NCI-H187 (cell line): ENCODE data around the gene FGD2.

Source experiments
- DNase-seq, 2 experiments: peaks; one replicate each; lab custom pipeline; 2025; lab: John Stamatoyannopoulos, UW

FGD2 gene

DNA sequence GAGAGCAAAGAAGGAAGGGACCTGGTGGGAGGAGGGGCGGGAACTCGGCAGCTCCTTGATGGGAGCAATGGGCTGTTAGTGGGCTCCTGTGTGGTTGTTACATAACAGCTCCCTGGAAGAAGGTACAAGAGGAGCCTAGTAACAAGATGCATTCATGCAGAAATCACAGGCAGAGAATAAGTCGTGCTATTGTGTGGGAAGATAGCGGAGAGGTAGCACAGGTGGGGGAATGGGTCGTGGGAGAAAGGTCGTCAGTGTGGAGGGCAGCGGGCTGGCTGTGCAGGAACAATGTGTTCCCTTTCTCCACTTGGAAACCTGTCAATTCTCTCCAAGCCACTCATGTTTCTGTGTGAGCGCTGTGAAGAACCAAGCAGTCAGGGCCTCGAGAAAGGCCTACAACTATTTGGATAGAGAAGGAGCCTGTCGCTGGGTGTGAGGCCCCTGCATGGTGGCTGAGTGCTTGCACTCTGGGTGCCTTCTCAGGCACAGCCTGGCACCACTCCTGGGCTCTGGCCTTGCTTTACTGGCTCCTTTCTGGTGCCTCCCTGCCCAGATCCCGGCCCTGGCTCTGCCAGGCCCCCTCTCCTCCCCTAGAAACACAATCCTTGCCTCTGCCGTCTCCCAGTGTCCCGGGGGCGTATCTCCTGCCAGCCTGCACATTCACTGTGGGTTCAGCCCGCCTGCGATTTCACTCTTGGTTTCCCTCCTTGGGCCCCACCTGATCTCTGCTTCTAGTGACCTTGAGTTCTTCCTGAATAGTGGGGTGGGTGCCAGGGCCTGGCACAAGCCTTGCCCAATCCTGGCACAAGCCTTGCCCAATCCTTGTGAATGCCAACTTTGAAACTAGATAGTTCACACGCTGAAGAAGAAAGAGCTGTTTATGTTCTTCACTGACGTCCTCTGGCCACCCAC lies 7.4 kb upstream of the FGD2 start:
- peak in 1 of 2 experiments; percentile 48 for DNase-seq

DNA sequence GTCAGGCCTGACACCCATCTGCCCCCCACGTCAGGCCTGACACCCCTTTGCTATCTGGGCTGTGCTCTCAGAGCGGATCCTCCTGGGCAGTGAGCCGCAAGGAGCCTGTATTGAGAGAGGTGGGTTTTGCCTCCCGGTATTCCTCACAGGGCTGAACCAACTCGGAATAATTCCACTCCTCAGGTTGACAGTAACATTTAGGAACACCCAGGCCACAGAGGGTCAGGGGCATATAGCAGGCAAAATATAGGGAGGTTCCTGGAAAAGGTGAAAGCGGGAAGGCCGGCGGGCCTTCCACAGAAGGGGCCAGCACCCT lies 6.8 kb upstream of the FGD2 start:
- DNase-seq = no peak

DNA sequence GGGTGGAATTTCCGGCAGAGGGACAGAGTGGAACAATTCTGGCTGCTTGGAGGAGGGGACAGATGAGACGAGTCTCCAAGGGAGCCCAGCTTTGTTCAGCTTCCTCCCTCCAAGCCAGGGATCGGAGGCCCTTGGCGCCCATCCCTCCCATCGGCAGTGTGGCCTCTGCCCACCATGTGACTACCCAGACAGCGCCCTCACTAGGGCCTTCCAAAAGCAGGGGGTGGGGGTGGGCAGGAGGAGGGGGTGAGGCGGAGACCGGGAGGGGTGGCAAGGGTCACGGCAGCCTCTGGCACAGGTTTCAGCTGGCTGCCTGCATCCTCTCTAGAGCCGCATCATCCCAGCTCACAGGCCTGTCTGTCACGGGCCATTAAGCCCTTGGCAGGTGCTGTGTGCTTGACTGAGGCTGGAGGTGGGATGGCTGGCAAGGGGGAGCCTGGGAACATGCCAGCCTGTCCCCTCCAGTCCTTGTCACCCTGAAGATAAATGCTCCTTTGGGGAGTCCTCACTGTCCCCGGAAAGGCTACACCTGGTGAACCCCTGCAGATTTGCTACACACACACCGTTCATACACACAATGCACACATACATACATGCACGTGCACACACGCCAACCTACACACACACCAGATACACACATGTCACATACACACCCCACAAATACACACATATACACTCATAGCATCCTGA lies 6.2 kb upstream of the FGD2 start:
- DNase-seq = peak; percentile 86 to 89

DNA sequence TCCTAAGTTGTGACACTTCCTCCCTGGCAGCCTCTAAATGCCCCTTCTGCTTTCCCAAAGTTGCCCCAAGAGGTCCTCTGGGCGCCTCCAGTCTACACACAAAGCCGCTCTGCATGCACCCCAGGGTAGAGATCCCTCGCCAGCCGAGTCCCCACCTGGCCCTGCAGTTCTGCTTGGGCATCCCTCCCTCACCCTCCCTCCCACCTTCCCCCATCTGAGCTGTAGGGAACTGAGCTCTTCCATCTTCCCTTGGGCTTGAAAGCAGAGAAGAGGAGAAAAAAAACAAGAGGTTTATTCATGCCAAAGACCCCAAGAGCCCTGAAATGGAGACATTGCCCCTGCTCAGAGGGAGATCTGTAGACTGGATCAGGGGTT lies 5.7 kb upstream of the FGD2 start:
- DNase-seq = peak; percentile 51 to 85

DNA sequence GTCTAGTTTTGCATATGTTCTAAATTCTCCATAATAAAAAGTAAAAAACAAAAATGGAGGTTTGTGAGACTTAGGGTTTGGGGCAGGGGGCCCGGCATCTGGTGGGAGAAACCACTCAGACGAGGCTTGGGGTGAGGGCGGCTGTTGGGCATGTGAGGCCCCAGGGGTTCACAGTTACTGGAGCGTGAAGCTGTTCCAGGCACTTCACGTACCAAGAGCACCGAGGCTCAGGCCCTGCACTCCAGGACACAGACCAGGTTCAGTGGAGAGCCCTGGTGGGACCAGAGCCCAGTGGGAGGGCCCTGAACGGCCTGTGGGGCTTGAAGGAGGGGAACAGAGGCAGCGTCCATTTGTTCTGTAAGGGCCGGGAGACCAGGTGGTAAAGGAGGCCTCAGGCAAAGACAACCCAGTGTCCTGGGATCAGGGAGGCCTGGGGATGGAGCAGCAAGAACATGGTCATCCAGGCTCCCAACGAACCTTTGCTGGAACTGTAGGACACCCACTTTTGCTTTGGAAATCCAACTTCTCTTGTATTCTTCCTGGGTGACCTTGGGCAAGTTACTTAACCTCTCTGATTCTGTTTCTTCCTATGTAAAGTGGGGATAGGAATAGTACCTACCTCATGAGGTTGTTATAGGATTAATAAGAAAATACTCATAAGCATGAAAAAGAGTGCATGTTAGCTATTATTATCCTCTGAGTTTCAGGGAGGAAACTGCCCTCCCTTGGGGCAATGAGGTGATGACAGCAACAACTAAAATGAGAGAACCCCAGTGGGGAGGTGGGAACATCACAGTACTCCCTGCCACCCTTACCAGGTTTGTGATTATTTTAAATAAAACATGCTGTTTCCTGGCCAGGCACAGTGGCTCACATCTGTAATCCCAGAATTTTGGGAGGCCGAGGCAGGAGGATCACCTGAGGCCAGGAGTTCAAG lies 1.1 kb upstream of the FGD2 start:
- peak in 1 of 2 experiments; percentile 32 for DNase-seq

DNA sequence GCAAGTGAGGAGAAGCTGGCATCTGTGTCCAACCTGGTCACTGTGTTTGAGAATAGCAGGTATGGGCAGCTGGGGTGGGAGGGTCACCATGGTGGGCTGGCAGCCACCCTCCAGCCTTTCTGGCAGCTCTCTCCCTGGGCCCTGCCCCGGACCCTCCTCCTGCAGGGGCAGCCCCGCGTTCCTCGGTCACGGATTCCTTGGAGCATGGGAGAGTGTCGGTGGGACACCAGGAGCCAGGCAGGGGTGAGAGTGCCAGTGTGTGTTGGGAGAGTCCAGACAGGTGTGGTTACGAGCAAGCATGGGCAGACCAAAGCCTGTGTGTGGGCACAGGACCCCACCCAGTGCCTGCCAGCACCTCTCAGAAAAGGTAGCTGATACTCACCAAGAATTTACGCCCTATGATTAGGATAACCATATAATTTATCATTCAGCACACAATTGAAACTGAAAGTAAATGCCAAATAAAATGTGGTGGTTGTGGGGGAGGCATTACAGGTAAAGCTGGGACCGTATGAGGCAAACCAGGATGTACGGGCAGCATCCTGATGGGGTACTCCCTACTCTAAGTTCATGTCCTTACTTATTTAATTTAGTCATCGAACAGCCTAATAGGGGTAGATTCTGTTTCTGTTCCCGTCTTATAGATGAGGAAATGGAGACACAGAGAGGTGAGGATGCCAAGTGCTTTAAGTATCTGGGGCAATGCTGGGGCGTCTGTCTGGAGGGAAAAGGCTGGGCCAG lies 542 bp downstream of the FGD2 start:
- no peak for DNase-seq

DNA sequence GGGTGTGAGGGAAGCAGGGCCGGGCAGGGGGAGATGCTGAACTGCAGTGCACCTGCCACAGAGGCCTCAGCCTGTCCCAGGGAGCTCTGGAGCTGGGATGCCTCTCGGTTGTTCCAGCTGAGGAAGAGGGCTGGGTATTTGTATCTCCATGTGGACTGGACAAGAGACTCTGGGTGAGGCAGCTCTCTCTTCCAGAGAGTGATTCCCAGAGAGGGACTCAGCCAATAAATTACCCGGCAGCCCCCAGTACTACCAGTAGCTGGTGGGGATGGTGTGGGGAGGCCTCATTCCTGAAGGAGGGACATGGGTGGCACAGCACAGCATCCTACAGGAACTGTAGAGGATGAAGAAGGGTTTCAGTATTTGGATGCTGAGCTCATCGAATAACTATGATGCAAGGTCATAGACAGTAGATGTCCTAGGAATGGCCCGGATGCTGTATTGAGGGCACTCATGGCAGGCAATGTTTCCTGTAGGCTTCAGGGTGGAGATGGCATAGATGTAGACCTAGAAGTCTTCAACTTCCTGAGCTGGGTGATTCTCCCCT lies 1.4 kb downstream of the FGD2 start:
- no peak for DNase-seq

DNA sequence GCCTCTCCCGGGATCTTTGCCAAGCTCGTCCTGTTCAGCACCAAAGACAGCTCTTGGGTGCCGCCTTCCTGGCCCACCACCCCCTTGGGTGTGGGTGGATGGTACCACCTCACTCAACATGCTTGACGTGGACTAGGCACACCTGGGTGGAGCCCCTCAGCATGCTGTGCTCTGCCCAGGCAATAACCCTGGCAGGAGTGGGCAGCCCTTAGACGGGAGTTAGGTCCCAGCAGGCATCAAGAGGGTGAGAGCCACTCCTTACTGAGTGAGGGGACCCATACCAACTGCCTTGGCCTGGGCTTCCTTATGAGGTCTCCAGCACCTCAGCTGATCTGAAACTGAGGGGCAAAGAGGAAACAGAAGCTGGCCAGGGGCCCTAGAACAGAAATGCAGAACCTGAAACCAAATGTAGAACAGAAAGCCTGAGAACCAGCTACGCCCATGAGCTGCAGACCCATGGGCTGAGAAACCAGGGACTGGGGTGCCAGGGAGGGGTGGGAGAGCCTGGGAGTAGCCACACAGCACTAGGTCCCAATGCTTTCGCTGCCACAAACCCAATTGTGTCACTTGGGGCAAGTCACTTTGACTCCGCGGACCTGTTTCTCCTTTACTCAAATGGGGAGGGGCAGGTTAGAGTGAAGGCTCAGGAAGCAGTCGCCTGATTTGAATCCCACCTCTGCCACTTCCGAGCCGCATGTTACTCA lies 2.0 kb downstream of the FGD2 start:
- no peak for DNase-seq

DNA sequence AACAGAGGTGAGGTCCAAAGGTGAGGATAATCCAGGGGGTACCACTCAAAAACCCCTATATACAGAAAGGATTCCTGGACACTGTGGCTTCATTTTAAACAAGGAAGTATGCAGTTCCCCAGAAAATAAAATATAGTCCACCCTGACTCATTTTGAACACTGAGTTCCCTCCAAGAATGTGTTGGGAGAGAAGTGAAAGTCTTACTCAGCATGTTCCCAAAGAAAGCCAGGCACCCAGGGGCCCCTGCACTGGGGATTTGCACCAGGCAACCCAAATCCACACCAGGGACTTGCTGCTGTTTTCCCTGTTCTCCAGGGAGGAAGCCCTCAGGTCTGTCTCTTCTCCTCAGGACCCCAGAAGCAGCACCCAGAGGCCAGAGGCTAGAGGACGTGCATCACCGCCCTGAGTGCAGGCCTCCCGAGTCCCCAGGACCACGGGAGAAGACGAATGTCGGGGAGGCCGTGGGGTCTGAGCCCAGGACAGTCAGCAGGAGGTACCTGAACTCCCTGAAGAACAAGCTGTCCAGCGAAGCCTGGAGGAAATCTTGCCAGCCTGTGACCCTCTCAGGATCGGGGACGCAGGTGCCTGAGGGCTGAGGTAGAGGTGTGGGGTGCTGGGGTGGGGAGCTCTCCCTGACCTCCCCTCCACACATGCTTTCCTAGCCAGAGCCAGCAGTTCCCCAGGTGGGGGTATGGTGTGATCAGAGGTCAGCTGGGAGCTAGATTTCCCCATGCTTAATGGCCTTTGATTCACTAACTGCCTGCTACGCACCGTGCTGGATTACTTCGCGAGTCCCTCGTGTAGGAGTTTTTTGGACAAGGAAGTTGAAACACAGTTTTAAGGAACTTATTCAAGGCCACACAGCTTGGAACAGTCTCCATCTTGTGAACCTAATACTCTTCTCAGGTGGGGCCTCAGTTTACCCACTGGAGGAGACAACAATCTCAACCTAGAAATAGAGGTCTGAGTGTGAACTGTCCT lies 3.3 kb downstream of the FGD2 start:
- no peak for DNase-seq

DNA sequence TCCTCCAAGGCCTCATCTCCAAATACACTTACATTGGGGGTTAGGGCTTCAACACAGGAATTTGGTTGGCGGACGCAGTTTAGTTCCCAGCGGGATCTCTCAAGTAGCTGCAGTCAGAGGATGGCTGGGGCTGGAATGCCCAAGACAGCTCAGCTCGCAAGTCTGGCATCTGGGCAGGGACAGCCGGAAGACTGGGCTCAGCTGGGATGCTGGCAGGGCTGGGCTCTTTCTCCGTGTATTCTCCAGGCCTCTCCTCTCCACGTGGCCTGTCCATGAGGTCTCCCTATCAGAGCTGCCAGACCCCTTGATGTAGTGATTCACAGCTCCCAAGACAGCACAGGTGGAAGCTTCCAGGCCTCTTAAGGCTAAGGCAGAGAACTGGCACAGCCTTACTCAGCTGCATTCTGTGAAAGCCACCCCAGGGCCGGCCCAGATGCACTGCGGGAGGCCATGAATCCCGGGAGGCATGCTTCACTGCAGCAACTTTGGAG lies 5.0 kb downstream of the FGD2 start:
- no peak for DNase-seq

DNA sequence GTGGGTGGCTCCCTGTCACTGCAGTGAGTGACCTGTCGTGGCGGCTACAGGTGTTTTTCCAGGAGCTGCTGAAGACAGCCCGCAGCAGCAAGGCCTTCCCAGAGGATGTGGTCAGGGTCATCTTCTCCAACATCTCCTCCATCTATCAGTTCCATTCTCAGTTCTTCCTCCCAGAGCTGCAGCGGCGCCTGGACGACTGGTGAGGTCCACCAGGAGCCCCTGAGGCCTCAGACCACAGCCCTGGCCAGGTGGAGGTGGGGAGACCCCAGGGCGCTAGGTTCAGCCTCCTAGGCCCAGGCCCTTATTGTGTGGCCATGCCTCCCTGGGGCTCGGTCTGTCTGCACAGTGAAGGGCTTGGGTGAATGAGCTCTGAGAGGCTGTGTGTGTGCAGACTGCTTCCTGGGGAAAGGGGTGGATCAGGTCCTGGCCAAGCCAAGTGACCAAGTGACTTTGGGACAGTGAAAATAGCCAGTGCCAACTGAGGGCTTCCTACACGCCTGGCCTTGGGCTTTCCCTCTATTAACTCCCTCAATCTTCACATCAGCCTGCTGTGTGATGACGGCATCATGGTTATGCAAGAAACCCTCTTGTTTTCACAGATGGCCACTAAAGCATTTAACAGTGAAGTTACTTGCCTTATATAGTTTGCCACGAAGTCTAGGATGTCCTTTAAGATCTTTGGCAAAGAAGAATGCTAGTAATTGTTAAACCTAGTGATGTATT lies 6.4 kb downstream of the FGD2 start:
- DNase-seq = no peak

DNA sequence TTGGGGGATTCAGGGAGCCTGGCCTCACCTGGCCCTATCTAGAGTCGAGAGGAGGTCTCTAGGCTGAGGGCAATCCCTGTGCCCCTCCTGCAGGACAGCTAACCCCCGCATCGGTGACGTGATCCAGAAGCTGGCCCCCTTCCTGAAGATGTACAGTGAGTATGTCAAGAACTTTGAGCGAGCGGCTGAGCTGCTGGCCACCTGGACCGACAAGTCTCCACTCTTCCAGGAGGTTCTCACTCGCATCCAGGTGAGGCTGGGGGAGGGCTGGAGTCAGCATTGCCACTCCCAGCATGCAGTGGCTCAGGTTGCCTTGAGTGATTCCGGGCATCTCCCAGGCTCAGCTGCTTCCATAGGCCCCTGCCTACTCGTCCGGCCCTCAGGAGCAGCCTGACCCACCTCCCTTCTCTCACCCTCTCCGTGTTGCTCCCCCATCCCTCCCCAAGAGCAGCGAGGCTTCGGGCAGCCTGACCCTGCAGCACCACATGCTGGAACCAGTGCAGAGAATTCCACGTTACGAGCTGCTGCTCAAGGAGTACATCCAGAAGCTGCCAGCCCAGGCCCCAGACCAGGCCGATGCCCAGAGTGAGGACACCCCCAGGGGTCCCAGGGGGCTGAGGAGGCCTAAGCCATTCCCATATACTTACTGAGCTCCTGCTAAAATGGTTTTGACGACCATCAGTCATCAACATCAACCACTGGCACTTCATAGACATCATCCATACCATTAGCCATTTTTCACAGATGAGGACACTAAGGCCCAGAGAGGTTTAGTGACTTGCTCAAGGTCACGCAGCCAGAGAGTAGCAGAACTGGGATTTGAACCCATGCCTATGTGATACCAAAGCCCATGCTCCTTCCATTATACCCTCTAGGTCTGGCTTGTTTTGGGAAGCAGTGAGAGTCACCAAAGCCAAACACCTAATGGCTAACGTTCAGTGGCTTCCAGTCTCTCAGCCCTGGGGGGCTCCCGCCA lies 8.3 kb downstream of the FGD2 start:
- no peak for DNase-seq

DNA sequence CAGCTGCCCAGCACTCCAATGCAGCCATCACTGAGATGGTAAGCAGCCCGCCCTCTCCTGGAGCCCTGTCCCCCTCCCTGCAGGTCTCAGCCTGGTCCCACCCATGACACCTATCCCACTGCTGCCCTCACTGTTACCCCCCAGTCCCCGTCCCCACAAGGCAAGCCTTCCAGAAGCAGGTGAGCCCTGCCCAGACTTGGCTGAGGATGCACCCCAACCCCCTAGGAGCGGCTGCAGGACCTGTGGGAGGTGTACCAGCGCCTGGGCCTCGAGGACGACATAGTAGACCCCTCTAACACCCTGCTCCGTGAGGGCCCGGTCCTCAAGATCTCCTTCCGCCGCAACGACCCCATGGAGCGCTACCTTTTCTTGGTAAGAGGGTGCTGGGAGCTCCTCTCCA lies 9.2 kb downstream of the FGD2 start:
- no peak for DNase-seq

DNA sequence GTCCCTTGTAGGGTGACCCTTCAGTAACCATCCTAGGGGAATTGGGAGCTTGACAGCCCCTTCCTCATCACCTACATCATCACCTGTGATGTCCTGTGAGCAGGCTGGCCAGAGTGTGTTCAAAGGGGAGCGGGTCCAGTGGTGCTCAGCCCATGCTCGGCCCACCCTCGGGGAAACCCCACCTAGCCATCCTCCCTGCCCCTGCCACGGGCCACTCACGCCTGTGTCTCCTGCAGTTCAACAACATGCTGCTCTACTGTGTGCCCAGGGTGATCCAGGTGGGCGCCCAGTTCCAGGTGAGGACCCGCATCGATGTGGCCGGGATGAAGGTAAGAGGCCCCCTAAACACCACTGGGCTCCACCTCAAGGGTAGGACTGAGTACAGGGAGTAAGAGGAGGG lies 10.1 kb downstream of the FGD2 start:
- DNase-seq = no peak

DNA sequence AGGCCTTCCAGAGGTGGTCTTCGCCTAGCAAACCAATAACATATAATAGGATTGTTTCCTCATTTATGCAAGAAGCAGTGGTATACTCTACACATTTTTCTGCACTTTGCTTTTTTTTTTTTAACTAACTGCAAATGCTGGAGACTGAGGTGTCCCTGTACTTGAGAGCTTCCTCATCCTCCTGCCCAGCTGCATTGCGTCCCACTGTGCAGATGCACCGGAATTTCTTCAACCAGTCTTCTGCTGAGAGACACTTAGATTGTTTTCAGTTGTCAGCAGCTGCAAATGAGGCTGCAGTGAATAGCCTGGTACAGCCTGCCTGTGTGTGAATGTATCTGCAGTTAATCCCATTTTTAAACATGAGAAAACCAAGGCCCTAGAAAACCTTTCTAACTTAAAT lies 11.5 kb downstream of the FGD2 start:
- no peak for DNase-seq

DNA sequence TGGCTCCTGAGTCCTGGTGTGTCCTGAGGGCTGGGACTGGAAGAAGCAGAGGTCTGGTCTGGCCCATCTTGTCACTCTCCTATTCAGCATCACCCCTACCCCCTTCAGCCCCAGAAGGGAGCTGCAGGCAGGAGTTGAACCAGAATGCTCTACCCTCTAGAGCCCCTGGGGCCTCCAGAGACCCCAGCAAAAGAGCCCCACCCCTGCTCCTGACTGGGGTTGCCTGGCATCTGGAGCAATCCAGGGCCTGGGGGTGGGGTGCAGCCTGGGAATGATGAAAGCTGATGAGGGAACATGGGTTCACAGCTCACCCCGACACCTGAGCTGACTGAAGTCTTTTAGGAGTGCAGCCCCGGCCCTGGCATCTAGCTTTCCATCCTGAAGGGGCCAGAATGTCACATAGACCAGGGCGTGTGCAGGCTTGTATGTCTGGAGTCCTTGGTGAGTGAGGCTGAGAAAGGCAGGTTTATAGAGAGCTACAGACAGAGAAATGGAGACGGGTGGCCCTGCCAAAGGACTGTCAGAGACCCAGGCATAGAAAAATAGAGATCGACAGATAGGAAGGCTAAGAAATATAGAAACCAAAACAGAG lies 12.2 kb downstream of the FGD2 start:
- DNase-seq = no peak
